GM21786 (cell line): Measurements from ENCODE around the gene SH3PXD2B.
"Not testable (repeated sequence)": the region's sequence is repeated elsewhere in the genome, so short reads cannot be mapped to it uniquely, and the experiment has no call there.

ENCODE experiments used
- ATAC-seq: cut with Tn5 transposase; IDR thresholded peaks from one replicate; pipeline ENCODE4 v1.9.1; 2021; ENCODE audit not compliant: unreplicated experiment

Gene SH3PXD2B

GRCh38 chr5:172403817-172404216 is 50.5 kb downstream of the SH3PXD2B start:
- ATAC-seq: no peak

GRCh38 chr5:172403189-172403796 is 51.0 kb downstream of the SH3PXD2B start:
- ATAC-seq: no peak

GRCh38 chr5:172402531-172403188 is 51.7 kb downstream of the SH3PXD2B start:
- ATAC-seq: no peak

- not testable (repeated sequence) for ATAC-seq
These were observed 52.3 kb downstream of the SH3PXD2B start for GRCh38 chr5:172402031-172402430.

GRCh38 chr5:172399826-172400225 is 54.5 kb downstream of the SH3PXD2B start:
- ATAC-seq: no peak

GRCh38 chr5:172399336-172399735 is 55.0 kb downstream of the SH3PXD2B start:
- no peak for ATAC-seq

- not testable (repeated sequence) for ATAC-seq
These were observed 55.7 kb downstream of the SH3PXD2B start for GRCh38 chr5:172398645-172399044.

- not testable (repeated sequence) for ATAC-seq
These were observed 57.3 kb downstream of the SH3PXD2B start for GRCh38 chr5:172396994-172397393.

GRCh38 chr5:172396220-172396619 is 58.1 kb downstream of the SH3PXD2B start:
- ATAC-seq: no peak

- no peak for ATAC-seq
These were observed 58.8 kb downstream of the SH3PXD2B start for GRCh38 chr5:172395483-172395882.

GRCh38 chr5:172389578-172390112 is 64.7 kb downstream of the SH3PXD2B start:
- ATAC-seq: no peak

GRCh38 chr5:172388246-172388733 is 66.0 kb downstream of the SH3PXD2B start:
- no peak for ATAC-seq

- no peak for ATAC-seq
These were observed 68.6 kb downstream of the SH3PXD2B start for GRCh38 chr5:172385707-172386106.

GRCh38 chr5:172385010-172385563 is 69.2 kb downstream of the SH3PXD2B start:
- ATAC-seq: no peak

- ATAC-seq: no peak
These were observed 71.0 kb downstream of the SH3PXD2B start for GRCh38 chr5:172383191-172383802.

GRCh38 chr5:172380987-172381643 is 73.2 kb downstream of the SH3PXD2B start:
- ATAC-seq: no peak

GRCh38 chr5:172380301-172380986 is 73.9 kb downstream of the SH3PXD2B start:
- ATAC-seq: no peak

GRCh38 chr5:172379481-172379880 is 74.8 kb downstream of the SH3PXD2B start:
- no peak for ATAC-seq

GRCh38 chr5:172377856-172378255 is 76.5 kb downstream of the SH3PXD2B start:
- ATAC-seq: no peak

- no peak for ATAC-seq
These were observed 76.9 kb downstream of the SH3PXD2B start for GRCh38 chr5:172377438-172377837.
